ENCODE results near the gene ZNF664. TPM values are rescaled to one million over a fixed set of nuclear protein-coding genes. Genes with fewer than 3 reads are reported as not detected.
A peak's percentile ranks its signal among the peaks of the same experiment; 100 is the strongest.

ZNF664 gene
- polyA plus RNA-seq, 3 donors: 1.5 to 20.9 (median 2.7) TPM

GRCh38 chr12:124025661-124026060 lies 52.6 kb downstream of the ZNF664 start:
- Histone ChIP-seq H3K9ac (ENCODE audit: insufficient read depth, low read length, poor library complexity, severe bottlenecking) (no peak overlapping the region), H4K20me1 (ENCODE audit: insufficient read depth, low read length) (no peaks in the 10 kb centered on the region), H3K36me3 (replicated peaks in 1 of 2; ENCODE audit: control insufficient read depth in 1 of 2, insufficient read depth in 2 of 2, low read length in 2 of 2) (no peaks in the 10 kb centered on the region), H2AFZ (ENCODE audit: insufficient read depth, low read depth, low read length, poor library complexity, severe bottlenecking) (no peak overlapping the region), H3K4me1 (ENCODE audit: control insufficient read depth in 1 of 2, insufficient read depth in 2 of 2, low read length in 2 of 2) (peaks cover 12 to 26% of the 10 kb centered on the region in 2 donors), H3K27me3 (ENCODE audit: control insufficient read depth in 2 of 2, insufficient read depth in 2 of 2, low read length in 2 of 2) (no peaks in the 10 kb centered on the region), H3K4me3 (replicated peaks in 1 of 3; ENCODE audit: low read depth in 2 of 3, low read length in 3 of 3) (no peak overlapping the region), H3K79me2 (ENCODE audit: insufficient read depth, low read length) (no peaks in the 10 kb centered on the region), H3K9me3 (replicated peaks in 1 of 2; ENCODE audit: control insufficient read depth in 1 of 2, insufficient read depth in 1 of 2, low read length in 2 of 2) (no peaks in the 10 kb centered on the region), H3K4me2 (replicated peaks; ENCODE audit: extremely low read depth, low read length, poor library complexity, severe bottlenecking) (no peak overlapping the region), H3K27ac (ENCODE audit: low read depth in 1 of 2, low read length in 2 of 2) (no peak overlapping the region)
- Mint-ChIP-seq H3K4me1 (peaks cover 34% of the 10 kb centered on the region), H3K27ac (peak overlapping the region in 1 of 7 donors; percentile 47), H3K27me3 (ENCODE audit: low read depth in 3 of 3) (peaks cover 0 to 3% (median 1%) of the 10 kb centered on the region in 3 donors), H3K4me3 (peak overlapping the region in 1 of 2 donors; percentile 31), H3K36me3 (no peaks in the 10 kb centered on the region), H3K9me3 (peaks cover 0 to 3% (median 0%) of the 10 kb centered on the region in 7 donors)
- intact Hi-C loops (cut with micrococcal nuclease): no loop called here
- TF ChIP-seq, protein P1, sequence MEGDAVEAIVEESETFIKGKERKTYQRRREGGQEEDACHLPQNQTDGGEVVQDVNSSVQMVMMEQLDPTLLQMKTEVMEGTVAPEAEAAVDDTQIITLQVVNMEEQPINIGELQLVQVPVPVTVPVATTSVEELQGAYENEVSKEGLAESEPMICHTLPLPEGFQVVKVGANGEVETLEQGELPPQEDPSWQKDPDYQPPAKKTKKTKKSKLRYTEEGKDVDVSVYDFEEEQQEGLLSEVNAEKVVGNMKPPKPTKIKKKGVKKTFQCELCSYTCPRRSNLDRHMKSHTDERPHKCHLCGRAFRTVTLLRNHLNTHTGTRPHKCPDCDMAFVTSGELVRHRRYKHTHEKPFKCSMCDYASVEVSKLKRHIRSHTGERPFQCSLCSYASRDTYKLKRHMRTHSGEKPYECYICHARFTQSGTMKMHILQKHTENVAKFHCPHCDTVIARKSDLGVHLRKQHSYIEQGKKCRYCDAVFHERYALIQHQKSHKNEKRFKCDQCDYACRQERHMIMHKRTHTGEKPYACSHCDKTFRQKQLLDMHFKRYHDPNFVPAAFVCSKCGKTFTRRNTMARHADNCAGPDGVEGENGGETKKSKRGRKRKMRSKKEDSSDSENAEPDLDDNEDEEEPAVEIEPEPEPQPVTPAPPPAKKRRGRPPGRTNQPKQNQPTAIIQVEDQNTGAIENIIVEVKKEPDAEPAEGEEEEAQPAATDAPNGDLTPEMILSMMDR (IDR thresholded peaks at IDR 0.05): no peak
- 72% methylated on average over 6 of the region's 8 CpGs for WGBS (ENCODE audit: insufficient coverage)
- no peak for DNase-seq

GRCh38 chr12:124026755-124027745 lies 54.0 kb downstream of the ZNF664 start:
- Mint-ChIP-seq H3K9me3 (peaks cover 0 to 3% (median 0%) of the 10 kb centered on the region in 7 donors), H3K36me3 (no peaks in the 10 kb centered on the region), H3K27ac (peak overlapping the region in 3 of 7 donors; percentile 1 to 15 (median 5)), H3K4me3 (no peak overlapping the region), H3K27me3 (ENCODE audit: low read depth in 3 of 3) (peaks cover 0 to 3% (median 1%) of the 10 kb centered on the region in 3 donors), H3K4me1 (peaks cover 30% of the 10 kb centered on the region)
- H3K36me3 ChIP-seq (replicated peaks in 1 of 2; ENCODE audit: control insufficient read depth in 1 of 2, insufficient read depth in 2 of 2, low read length in 2 of 2): no peaks in the 10 kb centered on the region
- peak; percentile 14 to 35 (median 32) for DNase-seq
- no peak overlapping the region for H3K4me3 ChIP-seq (replicated peaks in 1 of 3; ENCODE audit: low read depth in 2 of 3, low read length in 3 of 3)
- H3K27ac ChIP-seq (ENCODE audit: low read depth in 1 of 2, low read length in 2 of 2): no peak overlapping the region
- 72% methylated on average over 9 of the region's 14 CpGs for WGBS (ENCODE audit: insufficient coverage)
- H3K79me2 ChIP-seq (ENCODE audit: insufficient read depth, low read length): no peaks in the 10 kb centered on the region
- no peak overlapping the region for H3K4me2 ChIP-seq (replicated peaks; ENCODE audit: extremely low read depth, low read length, poor library complexity, severe bottlenecking)
- H3K4me1 ChIP-seq (ENCODE audit: control insufficient read depth in 1 of 2, insufficient read depth in 2 of 2, low read length in 2 of 2): peaks cover 12 to 26% of the 10 kb centered on the region in 2 donors
- no peaks in the 10 kb centered on the region for H4K20me1 ChIP-seq (ENCODE audit: insufficient read depth, low read length)
- TF ChIP-seq, protein P1 (IDR thresholded peaks at IDR 0.05): no peak
- H3K27me3 ChIP-seq (ENCODE audit: control insufficient read depth in 2 of 2, insufficient read depth in 2 of 2, low read length in 2 of 2): no peaks in the 10 kb centered on the region
- intact Hi-C loops (cut with micrococcal nuclease): no loop called here
- H2AFZ ChIP-seq (ENCODE audit: insufficient read depth, low read depth, low read length, poor library complexity, severe bottlenecking): no peak overlapping the region
- no peaks in the 10 kb centered on the region for H3K9me3 ChIP-seq (replicated peaks in 1 of 2; ENCODE audit: control insufficient read depth in 1 of 2, insufficient read depth in 1 of 2, low read length in 2 of 2)
- H3K9ac ChIP-seq (ENCODE audit: insufficient read depth, low read length, poor library complexity, severe bottlenecking): no peak overlapping the region
